SK-N-MC (cell line): ENCODE results near the gene TMEM52B.

ENCODE experiments used
- FOXP2 ChIP-seq: optimal IDR thresholded peaks from 2 replicates; pipeline ENCODE3; 2011; ENCODE audit warnings: mild to moderate bottlenecking, moderate library complexity; ENCODE audit not compliant: insufficient read depth; ENCODE audit errors: extremely low read length, control extremely low read depth
- POLR2AphosphoS5 ChIP-seq: IDR thresholded peaks from 2 replicates; pipeline ENCODE4 v1.6.1; 2012; ENCODE audit warnings: mild to moderate bottlenecking, low read depth, low read length, borderline replicate concordance

DNA sequence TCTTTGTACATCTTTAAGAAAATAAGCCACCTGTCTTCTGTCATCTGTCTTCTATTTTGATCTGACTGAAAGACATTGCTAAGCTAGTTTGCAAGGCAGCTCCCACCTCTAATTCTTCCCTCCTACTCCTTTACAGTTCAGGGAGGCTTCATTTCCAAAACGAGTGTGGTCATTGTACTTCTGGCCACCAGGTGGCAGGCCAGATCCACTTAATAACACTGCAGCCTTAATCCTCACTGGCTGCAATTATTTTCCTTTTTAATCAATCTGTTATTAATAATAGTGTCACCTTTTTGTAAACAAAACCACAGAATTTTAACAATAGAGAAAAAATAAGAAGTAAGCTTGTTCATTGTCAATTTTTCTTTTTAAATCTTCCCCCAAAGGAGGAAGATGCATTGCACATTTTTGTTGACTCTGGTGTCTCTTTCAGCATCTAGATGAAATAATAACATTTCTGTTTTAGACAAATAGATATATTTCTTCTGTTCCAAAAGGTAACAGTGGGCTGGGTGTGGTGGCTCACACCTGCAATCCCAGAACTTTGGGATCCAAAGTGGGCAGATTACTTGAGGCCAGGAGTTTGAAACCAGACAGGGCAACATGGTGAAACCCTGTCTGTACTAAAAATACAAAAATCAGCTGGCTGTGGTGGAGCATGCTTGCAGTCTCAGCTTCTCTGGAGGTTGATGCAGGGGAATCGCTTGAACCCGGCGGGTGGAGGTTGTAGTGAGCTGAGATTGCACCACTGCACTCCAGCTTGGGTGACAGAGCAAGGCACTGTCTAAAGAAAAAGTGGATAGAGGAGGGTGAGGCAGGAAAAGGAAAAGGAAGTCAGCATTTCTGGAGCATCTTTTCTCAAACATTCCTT lies 57.2 kb downstream of the TMEM52B start:
- TF ChIP-seq FOXP2, result no peak
- TF ChIP-seq POLR2AphosphoS5, result no peak
